SU-DHL-6 (cell line): ENCODE data around the gene STIM2.
A peak's percentile ranks its signal among the peaks of the same experiment; 100 is the strongest.

Experiments used
- H2AFZ ChIP-seq: fragments of 200-600 bp; sonication (generic); 2 replicates; pipeline ENCODE4 v1.6.1; 2014; ENCODE audit warnings: low read depth, mild to moderate bottlenecking, moderate library complexity, mixed read lengths, antibody characterized with exemption, low read length; ENCODE audit not compliant: severe bottlenecking
- H3F3A ChIP-seq: fragments of 200-600 bp; shearing (Covaris generic); 2 replicates; pipeline ENCODE4 v1.6.0; 2016; ENCODE audit warnings: antibody characterized with exemption, mild to moderate bottlenecking; ENCODE audit not compliant: insufficient read depth
- H3K27ac ChIP-seq: fragments of 200-600 bp; sonication (generic); 2 replicates; pipeline ENCODE4 v1.5.1; 2016; ENCODE audit warnings: low read depth, mild to moderate bottlenecking, low read length, moderate library complexity, mixed read lengths
- H3K27me3 ChIP-seq: fragments of 200-600 bp; sonication (generic), shearing (Covaris generic); 2 replicates; pipeline ENCODE4 v1.6.0; 2014; ENCODE audit warnings: mild to moderate bottlenecking, low read length
- H3K36me3 ChIP-seq: fragments of 200-600 bp; sonication (generic); 2 replicates; pipeline ENCODE4 v1.6.1; 2014; ENCODE audit warnings: mild to moderate bottlenecking, low read length, mixed read lengths
- H3K4me2 ChIP-seq: fragments of 300-600, 200-600 bp; shearing (Covaris generic), sonication (generic); 2 replicates; pipeline ENCODE4 v1.6.0; 2014; ENCODE audit warnings: low read length, low read depth, mild to moderate bottlenecking; ENCODE audit not compliant: poor library complexity, severe bottlenecking
- H3K4me3 ChIP-seq: fragments of 200-600 bp; sonication (generic); 2 replicates; pipeline ENCODE4 v1.5.1; 2014; ENCODE audit warnings: antibody characterized with exemption, low read length, mild to moderate bottlenecking, mixed read lengths; ENCODE audit not compliant: insufficient read depth, poor library complexity, severe bottlenecking
- H3K79me2 ChIP-seq: fragments of 200-600 bp; sonication (generic); 2 replicates; pipeline ENCODE4 v1.6.1; 2014; ENCODE audit warnings: mild to moderate bottlenecking, low read length, moderate library complexity; ENCODE audit not compliant: insufficient read depth
- H3K9ac ChIP-seq: fragments of 200-600 bp; sonication (generic); 2 replicates; pipeline ENCODE4 v1.7.0; 2014; ENCODE audit warnings: mild to moderate bottlenecking, low read length
- H3K9me2 ChIP-seq: fragments of 200-600 bp; sonication (generic); replicated peaks from 2 replicates; pipeline ENCODE4 v1.6.1; 2014; ENCODE audit warnings: low read length; ENCODE audit not compliant: insufficient read depth
- H3K9me3 ChIP-seq: fragments of 200-600 bp; sonication (generic); 2 replicates; pipeline ENCODE4 v1.6.1; 2014; ENCODE audit warnings: low read length, mixed read lengths; ENCODE audit not compliant: insufficient read depth
- H4K20me1 ChIP-seq: fragments of 200-600 bp; sonication (generic); 2 replicates; pipeline ENCODE4 v1.6.1; 2014; ENCODE audit warnings: low read depth, mild to moderate bottlenecking, antibody characterized with exemption, low read length, moderate library complexity, mixed read lengths
- EZH2phosphoT487 ChIP-seq: fragments of 200-600 bp; sonication (generic), shearing (Covaris generic); conservative IDR thresholded peaks from 2 replicates; pipeline ENCODE4 v1.6.1; 2018; ENCODE audit warnings: mild to moderate bottlenecking, antibody characterized with exemption, low read length, moderate library complexity, mixed read lengths
- TF ChIP-seq, protein P1 (sequence below): fragments of 200-600 bp; sonication (generic); IDR thresholded peaks from one replicate; pipeline ENCODE4 v1.5.1; 2017; ENCODE audit warnings: antibody characterized with exemption, mild to moderate bottlenecking, low read length, moderate library complexity; ENCODE audit not compliant: insufficient read depth, poor library complexity, severe bottlenecking

Gene STIM2

DNA sequence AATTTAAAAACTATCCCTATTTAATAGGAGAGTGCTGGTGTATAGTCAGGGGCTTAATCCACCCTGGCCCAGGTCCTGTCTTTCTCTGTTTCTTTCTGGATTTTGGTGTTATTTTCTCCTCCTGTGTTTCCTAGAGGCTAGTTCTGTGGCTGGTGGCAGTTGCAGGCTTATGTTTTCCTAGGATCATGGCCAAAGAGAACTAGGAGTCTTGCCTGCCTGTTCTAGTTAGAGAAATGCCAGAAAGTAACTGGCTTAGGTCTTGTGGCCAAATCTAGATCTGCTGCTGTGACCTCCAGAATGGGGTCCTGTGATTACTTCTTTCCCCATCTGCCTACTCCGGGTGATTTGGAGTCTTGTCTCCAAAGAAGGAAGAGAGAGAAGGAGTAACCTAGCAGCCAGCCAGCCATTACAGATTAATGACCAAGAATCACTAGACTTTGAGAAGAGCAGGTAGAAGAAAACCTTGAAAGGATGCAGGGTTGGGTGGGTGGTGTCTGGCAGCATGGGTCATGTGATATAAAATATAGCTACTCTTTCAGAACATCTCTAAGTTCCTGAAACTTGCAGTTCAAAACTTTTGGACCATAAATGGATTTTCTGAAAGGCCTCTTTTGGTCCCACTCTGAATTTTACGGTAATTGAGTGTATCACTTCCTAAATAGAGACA lies 117.9 kb downstream of the STIM2 start:
- Histone ChIP-seq H3K36me3 (no peaks in the 10 kb centered on the region), H3K9me2 (no peaks in the 10 kb centered on the region), H3K9ac (no peak overlapping the region), H3K9me3 (no peaks in the 10 kb centered on the region), H3F3A (peaks cover 24% of the 10 kb centered on the region), H2AFZ (no peak overlapping the region), H3K4me3 (no peak overlapping the region), H4K20me1 (no peaks in the 10 kb centered on the region), H3K4me2 (no peak overlapping the region), H3K27me3 (no peaks in the 10 kb centered on the region), H3K79me2 (peaks cover 89% of the 10 kb centered on the region), H3K27ac (peak overlapping the region; percentile 6)
- no peak for TF ChIP-seq EZH2phosphoT487
- TF ChIP-seq, protein P1, sequence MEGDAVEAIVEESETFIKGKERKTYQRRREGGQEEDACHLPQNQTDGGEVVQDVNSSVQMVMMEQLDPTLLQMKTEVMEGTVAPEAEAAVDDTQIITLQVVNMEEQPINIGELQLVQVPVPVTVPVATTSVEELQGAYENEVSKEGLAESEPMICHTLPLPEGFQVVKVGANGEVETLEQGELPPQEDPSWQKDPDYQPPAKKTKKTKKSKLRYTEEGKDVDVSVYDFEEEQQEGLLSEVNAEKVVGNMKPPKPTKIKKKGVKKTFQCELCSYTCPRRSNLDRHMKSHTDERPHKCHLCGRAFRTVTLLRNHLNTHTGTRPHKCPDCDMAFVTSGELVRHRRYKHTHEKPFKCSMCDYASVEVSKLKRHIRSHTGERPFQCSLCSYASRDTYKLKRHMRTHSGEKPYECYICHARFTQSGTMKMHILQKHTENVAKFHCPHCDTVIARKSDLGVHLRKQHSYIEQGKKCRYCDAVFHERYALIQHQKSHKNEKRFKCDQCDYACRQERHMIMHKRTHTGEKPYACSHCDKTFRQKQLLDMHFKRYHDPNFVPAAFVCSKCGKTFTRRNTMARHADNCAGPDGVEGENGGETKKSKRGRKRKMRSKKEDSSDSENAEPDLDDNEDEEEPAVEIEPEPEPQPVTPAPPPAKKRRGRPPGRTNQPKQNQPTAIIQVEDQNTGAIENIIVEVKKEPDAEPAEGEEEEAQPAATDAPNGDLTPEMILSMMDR, result no peak

DNA sequence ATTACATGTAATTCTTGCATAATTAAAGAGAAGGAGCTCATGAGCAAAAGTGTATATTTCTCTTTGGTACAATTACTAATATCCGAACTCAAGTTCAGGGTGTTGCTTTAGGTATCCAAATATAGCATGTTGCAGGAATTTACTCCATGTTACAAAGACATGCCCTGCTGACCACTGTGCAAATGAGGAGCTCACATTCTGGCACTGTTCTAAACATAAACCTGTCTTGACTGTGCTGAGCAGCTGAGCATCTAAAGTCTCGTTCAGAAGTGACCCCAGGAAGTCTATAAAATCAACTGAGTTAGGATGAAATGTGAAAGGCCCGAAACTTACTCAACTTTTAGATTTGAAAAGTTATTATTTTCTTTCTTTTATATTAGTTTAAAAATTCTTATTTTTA lies 124.3 kb downstream of the STIM2 start:
- H3K27me3 ChIP-seq, result no peaks in the 10 kb centered on the region
- peaks cover 6% of the 10 kb centered on the region for H3K36me3 ChIP-seq
- TF ChIP-seq, protein P1, result no peak
- no peak for TF ChIP-seq EZH2phosphoT487
- peaks cover 41% of the 10 kb centered on the region for H3F3A ChIP-seq
- 0 out of 2 replicates have a peak, but pooled peaks cover 3% of the 10 kb centered on the region for H4K20me1 ChIP-seq
- no peak overlapping the region for H2AFZ ChIP-seq
- peaks cover 95% of the 10 kb centered on the region for H3K79me2 ChIP-seq
- H3K4me2 ChIP-seq, result peak overlapping the region; percentile 54
- H3K27ac ChIP-seq, result peak overlapping the region; percentile 65; the same call in 1 of the 2 replicates
- H3K9me3 ChIP-seq, result no peaks in the 10 kb centered on the region
- no peak overlapping the region; the same call in 1 of the 2 replicates for H3K9ac ChIP-seq
- no peaks in the 10 kb centered on the region for H3K9me2 ChIP-seq
- H3K4me3 ChIP-seq, result no peak overlapping the region

DNA sequence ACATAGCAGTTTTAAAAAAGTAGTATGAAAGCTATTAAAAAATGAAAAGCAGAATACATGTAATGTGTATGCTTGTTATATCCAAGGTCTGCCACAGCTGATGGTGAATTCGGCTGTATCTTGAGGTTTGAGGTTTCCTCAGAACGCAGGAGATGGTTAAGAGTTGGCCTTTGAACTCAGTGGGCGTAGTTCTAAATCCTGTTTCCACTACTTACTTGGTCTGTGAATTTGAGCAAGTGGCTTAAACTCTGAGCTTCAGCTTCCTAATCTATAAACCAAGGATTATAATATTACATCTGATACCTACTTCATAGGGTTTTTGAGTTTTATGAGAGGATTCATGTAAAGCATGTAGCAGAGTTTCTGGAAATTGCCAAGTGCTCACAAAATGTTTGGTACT lies 125.2 kb downstream of the STIM2 start:
- 0 out of 2 replicates have a peak, but pooled peaks cover 3% of the 10 kb centered on the region for H4K20me1 ChIP-seq

More for the DNA sequence above, 125.2 kb downstream of the STIM2 start:
- TF ChIP-seq EZH2phosphoT487, result no peak
- TF ChIP-seq, protein P1, result no peak
- Histone ChIP-seq H3K27ac (peak overlapping the region; percentile 65), H3K9me2 (no peaks in the 10 kb centered on the region), H3K9me3 (no peaks in the 10 kb centered on the region), H2AFZ (no peak overlapping the region), H3K36me3 (peaks cover 12% of the 10 kb centered on the region), H3K4me3 (no peak overlapping the region), H3K9ac (no peak overlapping the region), H3K4me2 (peak overlapping the region; percentile 54), H3K79me2 (peaks cover 96% of the 10 kb centered on the region), H3K27me3 (no peaks in the 10 kb centered on the region), H3F3A (peaks cover 48% of the 10 kb centered on the region)
